RWPE1 (cell line): ENCODE measurements around the gene GABRB2.
"Not testable (repeated sequence)": the region's sequence is repeated elsewhere in the genome, so short reads cannot be mapped to it uniquely, and the experiment has no call there.

ENCODE experiments used
- CTCF ChIA-PET: fragments of 350-600 bp; sonication (Branson Sonifier 250); formaldehyde crosslinking; extraction: SDS; loops from one replicate; lab custom pipeline; 2021; lab: Yijun Ruan, JAX
- POLR2A ChIA-PET: fragments of 400-600 bp; formaldehyde crosslinking; extraction: SDS; loops from one replicate; lab custom pipeline; 2020; ENCODE audit warnings: antibody characterized with exemption; ENCODE audit not compliant: low non-redundant PET; lab: Yijun Ruan, JAX
- DNase-seq: peaks from one replicate; pipeline ENCODE4 v3.0.0; 2012; ENCODE audit warnings: low spot score
- H3K27ac ChIP-seq: fragments of 450-650 bp; 2 replicates; pipeline ENCODE4 v1.5.1; 2017
- TF ChIP-seq, protein P1 (sequence below): fragments of 450-650 bp; conservative IDR thresholded peaks from 2 replicates; pipeline ENCODE4 v1.5.1; 2017; ENCODE audit warnings: low read depth, mild to moderate bottlenecking

Gene GABRB2

DNA sequence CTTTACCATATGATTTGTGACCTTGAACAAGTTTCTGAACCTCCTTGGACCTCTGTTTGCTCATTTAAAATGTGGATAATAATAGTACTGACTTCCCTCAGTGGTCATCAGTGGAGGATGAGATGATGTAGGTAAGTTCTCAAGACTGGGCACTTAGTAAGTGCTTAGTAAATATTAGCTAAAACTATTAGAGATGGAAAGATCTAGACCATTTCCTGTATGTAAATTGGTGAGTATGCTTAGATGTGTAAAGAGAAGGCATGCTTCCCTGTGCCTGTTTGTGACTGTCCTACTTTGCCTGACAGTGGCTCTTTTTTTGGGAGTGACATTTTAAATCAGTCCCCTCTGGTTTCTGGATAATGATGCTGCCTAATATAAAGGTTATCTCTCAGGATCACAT is 288.1 kb downstream of the GABRB2 start:
- POLR2A ChIA-PET = no interaction called here
- CTCF ChIA-PET = no interaction called here
- TF ChIP-seq, protein P1, sequence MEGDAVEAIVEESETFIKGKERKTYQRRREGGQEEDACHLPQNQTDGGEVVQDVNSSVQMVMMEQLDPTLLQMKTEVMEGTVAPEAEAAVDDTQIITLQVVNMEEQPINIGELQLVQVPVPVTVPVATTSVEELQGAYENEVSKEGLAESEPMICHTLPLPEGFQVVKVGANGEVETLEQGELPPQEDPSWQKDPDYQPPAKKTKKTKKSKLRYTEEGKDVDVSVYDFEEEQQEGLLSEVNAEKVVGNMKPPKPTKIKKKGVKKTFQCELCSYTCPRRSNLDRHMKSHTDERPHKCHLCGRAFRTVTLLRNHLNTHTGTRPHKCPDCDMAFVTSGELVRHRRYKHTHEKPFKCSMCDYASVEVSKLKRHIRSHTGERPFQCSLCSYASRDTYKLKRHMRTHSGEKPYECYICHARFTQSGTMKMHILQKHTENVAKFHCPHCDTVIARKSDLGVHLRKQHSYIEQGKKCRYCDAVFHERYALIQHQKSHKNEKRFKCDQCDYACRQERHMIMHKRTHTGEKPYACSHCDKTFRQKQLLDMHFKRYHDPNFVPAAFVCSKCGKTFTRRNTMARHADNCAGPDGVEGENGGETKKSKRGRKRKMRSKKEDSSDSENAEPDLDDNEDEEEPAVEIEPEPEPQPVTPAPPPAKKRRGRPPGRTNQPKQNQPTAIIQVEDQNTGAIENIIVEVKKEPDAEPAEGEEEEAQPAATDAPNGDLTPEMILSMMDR = no peak

DNA sequence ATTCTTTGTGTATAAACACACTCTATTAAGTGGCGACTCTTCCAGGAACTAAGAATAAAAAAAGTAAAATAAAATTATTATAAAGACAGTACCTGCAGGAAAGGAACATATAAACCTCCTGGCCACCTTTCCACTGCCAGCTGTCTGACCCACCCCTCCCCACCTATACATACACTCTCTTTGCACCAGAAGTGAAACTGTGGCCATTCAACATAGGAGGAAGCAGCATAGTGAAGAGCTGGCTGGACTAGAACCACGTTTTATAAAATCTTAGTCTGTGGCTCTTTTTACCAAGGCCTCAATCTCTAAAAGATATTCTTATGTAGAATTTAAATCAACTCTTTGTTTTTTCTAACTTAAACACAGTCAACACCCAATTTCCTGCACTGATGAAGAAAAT is 289.6 kb downstream of the GABRB2 start:
- ChIA-PET CTCF (no interaction called here), POLR2A (no interaction called here)
- no peak overlapping the region for H3K27ac ChIP-seq
- TF ChIP-seq, protein P1 = no peak
- no peak for DNase-seq

More for the DNA sequence above, 288.1 kb downstream of the GABRB2 start:
- DNase-seq = no peak
- no peak overlapping the region for H3K27ac ChIP-seq

DNA sequence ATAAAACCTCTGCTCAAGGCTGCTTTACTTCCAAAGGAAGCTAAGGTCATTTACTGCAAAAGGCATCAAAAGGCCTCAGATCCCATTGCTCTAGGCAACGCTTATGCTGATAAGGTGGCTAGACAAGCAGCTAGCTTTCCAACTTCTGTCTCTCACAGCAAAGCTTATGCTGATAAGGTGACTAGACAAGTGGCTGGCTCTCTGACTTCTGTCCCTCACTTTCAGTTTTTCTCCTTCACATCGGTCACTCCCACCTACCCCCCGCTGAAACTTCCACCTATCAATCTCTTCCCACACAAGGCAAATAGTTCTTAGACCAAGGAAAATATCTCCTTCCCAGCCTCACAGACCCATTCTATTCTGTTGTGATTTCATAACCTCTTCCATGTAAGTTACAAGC is 293.6 kb downstream of the GABRB2 start:
- DNase-seq, POLR2A ChIA-PET, CTCF ChIA-PET, H3K27ac ChIP-seq: not testable (repeated sequence)

DNA sequence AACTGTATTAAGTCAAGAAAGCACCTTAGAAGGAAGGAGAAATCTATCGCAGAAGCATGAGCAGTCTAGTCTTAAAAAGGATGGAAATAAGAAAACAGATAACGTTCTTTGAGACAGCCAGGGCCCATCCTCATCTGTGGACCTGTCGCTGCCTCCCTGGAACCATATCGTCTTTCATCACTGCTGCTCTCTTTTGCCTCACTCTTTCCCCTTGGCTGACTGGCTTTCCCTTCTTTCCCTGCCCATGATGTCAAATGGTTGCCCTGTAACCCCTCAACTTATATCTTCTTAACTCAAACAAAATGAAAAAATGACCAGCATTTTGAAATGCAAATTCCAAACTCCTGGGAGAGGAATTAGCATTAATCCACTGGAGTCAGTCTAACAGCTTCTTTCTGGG is 299.8 kb downstream of the GABRB2 start:
- ChIA-PET POLR2A (no interaction called here), CTCF (interaction anchor here (0.6 kb wide), 1 partner anchor 208 kb away, joined by 6 read pairs; no protein-coding TSS in a partner anchor)
- H3K27ac ChIP-seq = no peak overlapping the region

DNA sequence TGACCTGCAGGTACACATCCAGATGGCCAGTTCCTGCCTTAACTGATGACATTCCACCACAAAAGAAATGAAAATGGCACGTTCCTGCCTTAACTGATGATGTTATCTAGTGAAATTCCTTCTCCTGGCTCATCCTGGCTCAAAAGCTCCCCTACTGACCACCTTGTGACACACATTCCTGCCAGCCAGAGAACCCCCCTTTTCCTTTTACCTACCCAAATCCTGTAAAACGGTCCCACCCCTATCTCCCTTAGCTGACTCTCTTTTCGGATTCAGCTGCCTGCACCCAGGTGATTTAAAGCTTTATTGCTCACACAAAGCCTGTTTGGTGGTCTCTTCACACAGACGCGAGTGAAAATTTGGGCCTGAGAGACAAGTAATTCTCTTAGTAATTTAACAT is 300.7 kb downstream of the GABRB2 start:
- DNase-seq, POLR2A ChIA-PET, H3K27ac ChIP-seq, CTCF ChIA-PET: not testable (repeated sequence)

More for the DNA sequence above, 299.8 kb downstream of the GABRB2 start:
- no peak for DNase-seq
- TF ChIP-seq, protein P1 = no peak
